DND-41 (cell line): ENCODE data around the gene NME1.

ENCODE experiments used
- EZH2 ChIP-seq: IDR thresholded peaks from 3 replicates; pipeline ENCODE4 v1.6.1; 2012; ENCODE audit warnings: borderline replicate concordance, low read depth, mild to moderate bottlenecking, moderate library complexity, low read length, inconsistent platforms; ENCODE audit not compliant: severe bottlenecking
- TF ChIP-seq, protein P1 (sequence below): IDR thresholded peaks from 2 replicates; pipeline ENCODE4 v1.5.1; 2012; ENCODE audit warnings: borderline replicate concordance, low read length, moderate library complexity, mild to moderate bottlenecking; ENCODE audit not compliant: poor library complexity, severe bottlenecking; ENCODE audit errors: extremely low read depth

DNA sequence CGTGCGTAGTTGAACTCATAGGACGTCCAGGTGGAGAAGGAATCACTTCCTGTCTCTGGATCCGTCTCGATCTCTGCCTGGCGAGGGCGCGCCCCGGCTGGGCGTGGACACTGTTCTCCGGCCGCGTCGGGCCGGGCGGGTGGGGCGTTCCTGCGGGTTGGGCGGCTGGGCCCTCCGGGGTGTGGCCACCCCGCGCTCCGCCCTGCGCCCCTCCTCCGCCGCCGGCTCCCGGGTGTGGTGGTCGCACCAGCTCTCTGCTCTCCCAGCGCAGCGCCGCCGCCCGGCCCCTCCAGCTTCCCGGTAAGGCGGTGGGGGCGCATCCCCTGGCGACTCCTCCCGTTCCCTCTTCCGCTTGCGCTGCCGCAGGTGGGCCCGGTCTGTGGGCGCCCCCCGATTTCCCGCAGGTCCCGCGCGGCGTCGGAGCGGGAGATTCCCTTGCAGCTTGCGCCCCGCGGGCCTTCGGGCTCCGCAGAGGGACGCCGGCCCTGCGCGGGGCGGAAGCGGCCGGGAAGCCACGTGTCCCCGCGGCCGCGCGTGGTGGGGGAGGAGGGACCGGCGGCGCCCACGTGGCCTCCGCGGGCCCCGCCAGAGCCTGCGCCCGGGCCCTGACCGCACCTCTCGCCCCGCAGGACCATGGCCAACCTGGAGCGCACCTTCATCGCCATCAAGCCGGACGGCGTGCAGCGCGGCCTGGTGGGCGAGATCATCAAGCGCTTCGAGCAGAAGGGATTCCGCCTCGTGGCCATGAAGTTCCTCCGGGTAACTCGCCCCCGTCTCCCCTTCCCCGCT is 13.0 kb downstream of the NME1 start, which contains the start of gene NME2:
- TF ChIP-seq, protein P1, sequence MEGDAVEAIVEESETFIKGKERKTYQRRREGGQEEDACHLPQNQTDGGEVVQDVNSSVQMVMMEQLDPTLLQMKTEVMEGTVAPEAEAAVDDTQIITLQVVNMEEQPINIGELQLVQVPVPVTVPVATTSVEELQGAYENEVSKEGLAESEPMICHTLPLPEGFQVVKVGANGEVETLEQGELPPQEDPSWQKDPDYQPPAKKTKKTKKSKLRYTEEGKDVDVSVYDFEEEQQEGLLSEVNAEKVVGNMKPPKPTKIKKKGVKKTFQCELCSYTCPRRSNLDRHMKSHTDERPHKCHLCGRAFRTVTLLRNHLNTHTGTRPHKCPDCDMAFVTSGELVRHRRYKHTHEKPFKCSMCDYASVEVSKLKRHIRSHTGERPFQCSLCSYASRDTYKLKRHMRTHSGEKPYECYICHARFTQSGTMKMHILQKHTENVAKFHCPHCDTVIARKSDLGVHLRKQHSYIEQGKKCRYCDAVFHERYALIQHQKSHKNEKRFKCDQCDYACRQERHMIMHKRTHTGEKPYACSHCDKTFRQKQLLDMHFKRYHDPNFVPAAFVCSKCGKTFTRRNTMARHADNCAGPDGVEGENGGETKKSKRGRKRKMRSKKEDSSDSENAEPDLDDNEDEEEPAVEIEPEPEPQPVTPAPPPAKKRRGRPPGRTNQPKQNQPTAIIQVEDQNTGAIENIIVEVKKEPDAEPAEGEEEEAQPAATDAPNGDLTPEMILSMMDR, result peak; percentile 31
- TF ChIP-seq EZH2, result no peak
